ENCODE data around the gene KRTAP5-10. TPM values are rescaled to one million over a fixed set of nuclear protein-coding genes. Genes with fewer than 3 reads are reported as not detected.
"Not testable (repeated sequence)": the region's sequence is repeated elsewhere in the genome, so short reads cannot be mapped to it uniquely, and the experiment has no call there.

Gene KRTAP5-10
- total RNA-seq, 1 donor from 2014 or later = not detected

DNA sequence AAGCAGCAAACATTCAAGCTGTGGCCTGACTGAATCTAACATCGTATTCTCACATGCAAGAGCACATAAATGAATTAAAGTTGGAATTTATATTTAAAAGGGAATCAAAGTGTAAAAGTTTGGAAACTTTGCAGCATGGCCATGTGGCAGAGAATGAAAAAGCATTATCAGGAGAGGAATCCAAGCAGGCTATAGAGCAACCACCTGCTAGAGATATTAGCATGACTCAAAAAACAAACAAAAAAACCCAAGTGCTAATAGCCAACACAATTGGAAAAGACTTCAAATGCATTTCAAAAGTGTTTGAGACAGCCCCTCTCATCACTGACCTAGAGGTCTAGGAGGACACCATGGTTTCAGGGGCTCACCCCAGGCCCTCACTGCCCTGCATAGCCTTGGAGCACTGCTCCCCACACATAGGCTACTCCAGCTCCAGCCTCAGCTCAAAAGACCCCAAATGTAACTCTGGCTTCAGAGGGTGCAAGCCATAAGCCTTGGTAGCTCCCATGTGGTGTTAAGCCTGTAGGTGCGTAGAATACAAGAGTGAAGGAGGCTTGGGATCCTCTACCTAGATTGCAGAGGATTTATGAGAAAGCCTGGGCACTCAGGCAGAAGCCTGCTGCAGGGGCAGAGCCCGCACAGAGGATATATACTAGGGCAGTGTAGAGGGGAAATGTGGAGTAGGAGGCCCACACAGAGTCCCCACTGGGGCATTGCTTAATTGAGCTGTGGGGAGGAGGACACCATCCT, 40.0 kb upstream of the KRTAP5-10 start:
- Histone ChIP-seq H3K79me2 (ENCODE audit: low read depth) (no peaks in the 10 kb centered on the region), H3F3A (ENCODE audit: low read depth) (no peaks in the 10 kb centered on the region), H3K27me3 (no peaks in the 10 kb centered on the region), H3K9me3 (ENCODE audit: low read depth) (no peaks in the 10 kb centered on the region), H3K36me3 (no peaks in the 10 kb centered on the region), H4K20me1 (ENCODE audit: low read depth) (no peaks in the 10 kb centered on the region), H3K4me3 (no peak overlapping the region), H3K9ac (no peak overlapping the region), H2AFZ (replicated peaks) (no peak overlapping the region), H3K4me2 (no peak overlapping the region), H3K27ac (no peak overlapping the region), H3K4me1 (no peaks in the 10 kb centered on the region)
- Mint-ChIP-seq H3K27ac (no peak overlapping the region), H3K4me3 (no peak overlapping the region), H3K9me3 (no peaks in the 10 kb centered on the region), H3K4me1 (peaks cover 7% of the 10 kb centered on the region), H3K27me3 (ENCODE audit: insufficient read depth, low read depth) (no peaks in the 10 kb centered on the region), H3K36me3 (no peaks in the 10 kb centered on the region)
- no peak for DNase-seq (ENCODE audit: low spot score)
- no peak for TF ChIP-seq EZH2phosphoT487 (IDR thresholded peaks at IDR 0.05)
- no peak for TF ChIP-seq EZH2 (IDR thresholded peaks at IDR 0.05)
- TF ChIP-seq, protein P1, sequence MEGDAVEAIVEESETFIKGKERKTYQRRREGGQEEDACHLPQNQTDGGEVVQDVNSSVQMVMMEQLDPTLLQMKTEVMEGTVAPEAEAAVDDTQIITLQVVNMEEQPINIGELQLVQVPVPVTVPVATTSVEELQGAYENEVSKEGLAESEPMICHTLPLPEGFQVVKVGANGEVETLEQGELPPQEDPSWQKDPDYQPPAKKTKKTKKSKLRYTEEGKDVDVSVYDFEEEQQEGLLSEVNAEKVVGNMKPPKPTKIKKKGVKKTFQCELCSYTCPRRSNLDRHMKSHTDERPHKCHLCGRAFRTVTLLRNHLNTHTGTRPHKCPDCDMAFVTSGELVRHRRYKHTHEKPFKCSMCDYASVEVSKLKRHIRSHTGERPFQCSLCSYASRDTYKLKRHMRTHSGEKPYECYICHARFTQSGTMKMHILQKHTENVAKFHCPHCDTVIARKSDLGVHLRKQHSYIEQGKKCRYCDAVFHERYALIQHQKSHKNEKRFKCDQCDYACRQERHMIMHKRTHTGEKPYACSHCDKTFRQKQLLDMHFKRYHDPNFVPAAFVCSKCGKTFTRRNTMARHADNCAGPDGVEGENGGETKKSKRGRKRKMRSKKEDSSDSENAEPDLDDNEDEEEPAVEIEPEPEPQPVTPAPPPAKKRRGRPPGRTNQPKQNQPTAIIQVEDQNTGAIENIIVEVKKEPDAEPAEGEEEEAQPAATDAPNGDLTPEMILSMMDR (IDR thresholded peaks at IDR 0.05) = no peak

DNA sequence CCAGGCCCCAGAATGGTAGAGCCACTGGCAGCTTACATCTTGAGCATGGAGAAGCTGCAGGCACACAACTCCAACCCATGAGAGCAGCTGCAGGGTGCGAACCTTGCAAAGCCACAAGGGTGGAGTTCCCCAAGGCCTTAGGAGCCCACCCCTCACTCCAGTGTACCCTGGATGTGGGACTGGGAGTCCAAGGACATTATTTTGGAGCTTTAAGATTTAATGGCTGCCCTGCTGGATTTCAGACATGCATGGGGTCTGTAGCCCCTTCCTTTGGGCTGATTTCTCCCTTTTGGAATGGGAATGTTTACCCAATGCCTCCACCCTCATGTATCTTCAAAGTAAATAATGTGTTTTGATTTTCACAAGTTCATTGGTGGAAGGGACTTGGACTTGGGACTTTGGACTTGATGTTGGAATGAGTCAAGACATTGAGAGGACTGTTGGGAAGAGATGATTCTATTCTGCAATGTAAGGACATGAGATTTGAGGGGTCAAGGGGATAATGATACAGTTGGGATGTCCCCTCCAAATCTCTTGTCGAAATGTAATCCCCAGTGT, 39.3 kb upstream of the KRTAP5-10 start:
- TF ChIP-seq EZH2phosphoT487 (IDR thresholded peaks at IDR 0.05) = no peak
- no peak for TF ChIP-seq EZH2 (IDR thresholded peaks at IDR 0.05)
- TF ChIP-seq, protein P1 (IDR thresholded peaks at IDR 0.05) = no peak
- H3K4me1 ChIP-seq = no peaks in the 10 kb centered on the region
- no peak overlapping the region for H3K9ac ChIP-seq
- H3K79me2 ChIP-seq (ENCODE audit: low read depth) = no peaks in the 10 kb centered on the region
- H3K27ac Mint-ChIP-seq = no peak overlapping the region
- H3K9me3 ChIP-seq (ENCODE audit: low read depth) = no peaks in the 10 kb centered on the region
- no peak overlapping the region for H3K27ac ChIP-seq
- H3F3A ChIP-seq (ENCODE audit: low read depth) = no peaks in the 10 kb centered on the region
- H3K27me3 ChIP-seq = no peaks in the 10 kb centered on the region
- no peak overlapping the region for H2AFZ ChIP-seq (replicated peaks)
- H3K9me3 Mint-ChIP-seq = no peaks in the 10 kb centered on the region
- H3K4me3 ChIP-seq = no peak overlapping the region
- no peak for DNase-seq (ENCODE audit: low spot score)
- H3K36me3 ChIP-seq = no peaks in the 10 kb centered on the region
- no peaks in the 10 kb centered on the region for H3K27me3 Mint-ChIP-seq (ENCODE audit: insufficient read depth, low read depth)
- peaks cover 7% of the 10 kb centered on the region for H3K4me1 Mint-ChIP-seq
- no peak overlapping the region for H3K4me3 Mint-ChIP-seq
- no peak overlapping the region for H3K4me2 ChIP-seq
- H3K36me3 Mint-ChIP-seq = no peaks in the 10 kb centered on the region
- no peaks in the 10 kb centered on the region for H4K20me1 ChIP-seq (ENCODE audit: low read depth)

DNA sequence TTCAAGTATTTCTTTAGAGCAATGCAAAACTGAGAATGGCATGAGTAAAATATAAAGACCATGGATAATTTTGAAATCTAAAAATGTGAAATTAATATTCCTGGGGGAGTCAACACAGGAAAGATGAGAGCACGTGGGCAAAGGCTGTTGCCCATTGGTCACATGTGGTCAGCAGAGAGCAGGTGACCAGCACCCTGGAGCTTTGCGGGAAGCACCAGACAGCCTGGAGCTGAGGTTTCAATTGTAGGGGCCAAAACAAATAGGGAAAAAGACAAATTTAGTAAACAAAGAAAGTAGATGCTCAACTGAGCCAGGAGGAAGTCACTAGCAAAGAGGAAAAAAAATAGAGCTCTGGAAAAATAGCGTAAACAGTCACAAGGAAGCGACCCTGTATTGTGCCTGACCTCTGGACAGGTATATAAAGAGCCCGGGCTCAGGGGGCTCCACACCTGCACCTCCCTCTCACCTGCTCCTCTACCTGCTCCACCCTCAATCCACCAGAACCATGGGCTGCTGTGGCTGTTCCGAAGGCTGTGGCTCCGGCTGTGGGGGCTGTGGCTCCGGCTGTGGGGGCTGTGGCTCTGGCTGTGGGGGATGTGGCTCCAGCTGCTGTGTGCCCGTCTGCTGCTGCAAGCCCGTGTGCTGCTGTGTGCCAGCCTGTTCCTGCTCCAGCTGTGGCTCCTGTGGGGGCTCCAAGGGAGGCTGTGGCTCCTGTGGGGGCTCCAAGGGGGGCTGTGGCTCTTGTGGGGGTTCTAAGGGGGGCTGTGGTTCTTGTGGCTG, 38.4 kb upstream of the KRTAP5-10 start, which contains the start of gene KRTAP5-7:
KRTAP5-7 (plus strand) TSS at position 472 of the 780 bp plus-strand sequence; CDS start at position 506, 34 bp downstream.
- not testable (repeated sequence) for H3K9me3 Mint-ChIP-seq; H3K27ac Mint-ChIP-seq; DNase-seq (ENCODE audit: low spot score); H3K9me3 ChIP-seq (ENCODE audit: low read depth); H3K27me3 ChIP-seq; H3F3A ChIP-seq (ENCODE audit: low read depth); H3K4me2 ChIP-seq; H3K9ac ChIP-seq; H3K4me1 ChIP-seq; H2AFZ ChIP-seq (replicated peaks); H3K4me1 Mint-ChIP-seq; H3K27ac ChIP-seq; H4K20me1 ChIP-seq (ENCODE audit: low read depth); H3K36me3 Mint-ChIP-seq; H3K27me3 Mint-ChIP-seq (ENCODE audit: insufficient read depth, low read depth); H3K4me3 ChIP-seq; H3K4me3 Mint-ChIP-seq; H3K36me3 ChIP-seq; H3K79me2 ChIP-seq (ENCODE audit: low read depth)
